ENCODE data around the gene NABP1.

Gene NABP1

DNA sequence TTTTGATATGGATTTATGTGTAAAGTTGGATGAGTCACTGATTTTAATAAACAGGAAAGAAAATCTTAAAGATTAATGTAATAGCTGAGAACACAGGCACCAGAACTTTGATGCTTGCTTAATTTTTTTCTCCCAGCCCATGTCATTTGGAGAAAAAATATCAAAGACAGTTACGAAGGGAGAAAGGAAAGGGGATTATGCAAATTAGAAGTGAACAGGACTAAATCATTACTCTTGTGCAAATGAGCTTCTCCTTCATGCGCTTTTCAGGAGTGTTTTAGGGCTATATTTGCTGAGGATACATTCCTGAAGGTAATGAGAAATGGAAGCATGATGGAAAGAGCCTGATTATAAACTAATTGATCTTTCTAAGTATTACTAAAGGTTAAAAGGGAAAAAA lies 28.9 kb downstream of the NABP1 start:
- in situ Hi-C loops (cut with HindIII; ENCODE audit: low pct_unique_long_range_greater_than_20kb, low sequenced_read_pairs): no loop called here
- DNase-seq (ENCODE audit: low read depth in 1 of 2, low spot score in 1 of 2): no peak

DNA sequence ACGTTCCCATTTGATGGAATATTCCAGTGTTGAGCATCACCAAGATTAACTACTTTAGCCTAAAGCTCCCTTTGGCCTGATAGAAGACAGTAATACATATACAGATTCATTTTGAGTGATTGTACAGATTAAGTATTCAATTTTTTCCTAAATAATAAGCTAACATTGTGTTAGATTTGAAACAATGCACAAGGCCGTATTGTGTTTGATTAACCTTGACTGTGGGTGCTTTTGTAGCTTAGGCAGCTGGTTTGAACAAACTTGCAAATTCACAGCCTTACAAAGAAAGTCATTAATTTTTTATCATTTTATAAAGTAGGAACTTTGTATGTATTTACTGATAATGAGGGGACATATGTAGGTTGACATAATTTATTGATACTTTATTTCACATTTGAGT lies 29.6 kb downstream of the NABP1 start:
- in situ Hi-C loops (cut with HindIII; ENCODE audit: low pct_unique_long_range_greater_than_20kb, low sequenced_read_pairs): no loop called here
- no peak for DNase-seq (ENCODE audit: low read depth in 1 of 2, low spot score in 1 of 2)
- TF ChIP-seq JUND (IDR thresholded peaks at IDR 0.05; ENCODE audit: low read depth): no peak

More for the DNA sequence above, 28.9 kb downstream of the NABP1 start:
- no peak for TF ChIP-seq JUND (IDR thresholded peaks at IDR 0.05; ENCODE audit: low read depth)

DNA sequence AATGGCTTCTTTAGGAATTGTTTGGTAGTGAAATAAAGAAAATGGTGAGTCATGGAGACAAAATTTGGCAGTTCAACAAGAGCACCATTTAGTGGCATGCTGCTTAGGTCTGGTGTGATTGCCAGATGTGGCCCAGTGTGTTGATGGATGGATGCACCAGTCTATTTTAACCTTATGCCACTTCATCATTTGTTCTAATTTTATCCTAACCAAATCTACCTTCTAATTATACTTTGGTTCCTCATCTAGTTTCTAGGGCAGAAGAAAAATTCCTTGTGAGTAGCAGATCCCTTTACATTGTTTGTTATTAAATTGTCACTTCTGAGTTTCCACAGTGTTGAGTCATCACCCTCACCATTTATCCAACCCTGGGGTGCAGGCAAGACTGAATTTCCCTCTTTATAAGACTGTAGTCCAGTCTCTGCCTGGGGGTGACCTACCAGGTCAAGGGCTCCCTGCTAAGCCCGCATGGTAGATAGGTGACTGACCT lies 32.5 kb downstream of the NABP1 start:
- in situ Hi-C loops (cut with HindIII; ENCODE audit: low pct_unique_long_range_greater_than_20kb, low sequenced_read_pairs): no loop called here
- DNase-seq (ENCODE audit: low read depth in 1 of 2, low spot score in 1 of 2): no peak

DNA sequence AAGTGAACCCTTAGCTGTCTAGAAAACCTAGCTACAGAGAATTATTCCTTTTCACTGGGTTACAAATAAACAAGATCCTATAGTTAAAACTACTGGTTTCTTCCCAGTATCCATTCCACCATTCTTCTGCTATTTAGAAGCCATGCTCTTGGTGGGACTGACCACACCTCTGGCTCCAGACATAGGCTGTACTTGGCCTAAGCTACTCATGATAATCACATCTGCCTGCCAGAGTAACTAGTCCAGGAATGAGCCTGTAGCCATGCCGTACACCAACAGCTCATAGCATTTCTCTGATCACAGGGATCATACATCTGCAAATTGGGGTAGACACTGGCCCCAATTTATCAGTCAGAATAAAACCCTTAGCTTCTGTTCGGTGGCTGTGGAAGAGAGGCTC lies 33.7 kb downstream of the NABP1 start:
- no peak for DNase-seq (ENCODE audit: low read depth in 1 of 2, low spot score in 1 of 2)
- in situ Hi-C loops (cut with HindIII; ENCODE audit: low pct_unique_long_range_greater_than_20kb, low sequenced_read_pairs): no loop called here
- no peak for TF ChIP-seq JUND (IDR thresholded peaks at IDR 0.05; ENCODE audit: low read depth)

More for the DNA sequence above, 32.5 kb downstream of the NABP1 start:
- TF ChIP-seq JUND (IDR thresholded peaks at IDR 0.05; ENCODE audit: low read depth): no peak

DNA sequence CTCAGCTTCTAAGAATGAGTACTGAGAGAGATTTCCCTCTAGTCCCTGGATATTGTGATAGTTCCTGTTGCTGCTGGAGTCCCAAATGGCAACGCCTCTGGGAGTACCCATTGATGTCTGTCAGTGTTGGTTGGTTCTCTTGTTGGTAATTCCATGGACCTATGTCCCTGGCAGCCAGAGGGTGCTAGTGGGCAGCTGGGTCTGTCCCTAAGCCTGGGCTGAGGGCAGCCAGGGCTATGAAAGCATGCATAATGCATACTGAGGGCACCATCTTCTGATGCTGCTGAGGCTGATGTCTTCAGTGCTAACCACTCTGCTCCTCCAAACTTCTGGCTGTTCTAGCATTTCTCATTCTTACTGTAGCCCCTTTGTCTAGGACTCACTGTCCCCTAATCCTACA lies 35.9 kb downstream of the NABP1 start:
- peak in 1 of 2 experiments; percentile 37 for DNase-seq (ENCODE audit: low read depth in 1 of 2, low spot score in 1 of 2)
- no peak for TF ChIP-seq JUND (IDR thresholded peaks at IDR 0.05; ENCODE audit: low read depth)
- in situ Hi-C loops (cut with HindIII; ENCODE audit: low pct_unique_long_range_greater_than_20kb, low sequenced_read_pairs): no loop called here

DNA sequence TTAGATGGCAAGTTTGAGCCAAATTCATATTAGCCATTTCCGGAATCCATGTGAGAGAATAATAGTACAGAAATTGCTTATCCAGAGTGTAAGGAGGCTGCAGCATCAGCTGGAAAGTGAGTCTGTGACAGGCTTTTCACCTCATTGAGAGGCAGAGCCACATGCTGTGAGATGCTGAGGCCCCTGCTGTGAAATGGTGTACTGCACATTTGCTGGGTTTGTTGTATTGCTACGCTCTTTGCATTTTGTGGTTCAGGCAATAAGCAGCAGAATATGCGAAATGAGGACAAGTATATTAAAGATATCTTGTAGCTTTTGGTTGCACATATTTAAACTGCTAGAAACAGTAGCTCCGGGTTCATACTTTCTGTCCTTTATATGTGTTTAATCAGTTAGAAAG lies 37.0 kb downstream of the NABP1 start:
- TF ChIP-seq JUND (IDR thresholded peaks at IDR 0.05; ENCODE audit: low read depth): no peak
- in situ Hi-C loops (cut with HindIII; ENCODE audit: low pct_unique_long_range_greater_than_20kb, low sequenced_read_pairs): no loop called here
- no peak for DNase-seq (ENCODE audit: low read depth in 1 of 2, low spot score in 1 of 2)

- in situ Hi-C loops (cut with HindIII; ENCODE audit: low pct_unique_long_range_greater_than_20kb, low sequenced_read_pairs): no loop called here
- no peak for DNase-seq (ENCODE audit: low read depth in 1 of 2, low spot score in 1 of 2)
- TF ChIP-seq JUND (IDR thresholded peaks at IDR 0.05; ENCODE audit: low read depth): no peak
Observed at GRCh38 chr2:191715471-191715870, 37.5 kb downstream of the NABP1 start.

DNA sequence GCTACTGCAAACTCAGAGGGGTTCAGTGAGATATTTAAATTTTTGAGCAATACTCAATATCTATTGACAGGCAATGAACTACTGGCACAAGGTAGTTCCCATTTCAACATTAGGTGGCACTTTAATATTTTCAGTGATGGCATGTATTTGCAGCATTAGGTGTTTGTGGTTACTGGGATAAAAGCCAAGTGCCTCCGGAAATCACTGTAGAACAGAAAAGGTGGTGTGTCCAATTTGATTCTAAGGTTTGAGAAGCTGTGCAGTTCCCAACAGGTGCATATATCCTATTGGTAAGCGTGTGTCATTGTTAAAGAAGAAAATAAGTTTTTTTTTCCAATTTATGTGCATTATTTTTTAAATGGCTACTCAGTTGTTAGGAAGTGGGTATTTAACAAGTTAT lies 41.3 kb downstream of the NABP1 start:
- TF ChIP-seq JUND (IDR thresholded peaks at IDR 0.05; ENCODE audit: low read depth): no peak
- in situ Hi-C loops (cut with HindIII; ENCODE audit: low pct_unique_long_range_greater_than_20kb, low sequenced_read_pairs): no loop called here
- no peak for DNase-seq (ENCODE audit: low read depth in 1 of 2, low spot score in 1 of 2)

DNA sequence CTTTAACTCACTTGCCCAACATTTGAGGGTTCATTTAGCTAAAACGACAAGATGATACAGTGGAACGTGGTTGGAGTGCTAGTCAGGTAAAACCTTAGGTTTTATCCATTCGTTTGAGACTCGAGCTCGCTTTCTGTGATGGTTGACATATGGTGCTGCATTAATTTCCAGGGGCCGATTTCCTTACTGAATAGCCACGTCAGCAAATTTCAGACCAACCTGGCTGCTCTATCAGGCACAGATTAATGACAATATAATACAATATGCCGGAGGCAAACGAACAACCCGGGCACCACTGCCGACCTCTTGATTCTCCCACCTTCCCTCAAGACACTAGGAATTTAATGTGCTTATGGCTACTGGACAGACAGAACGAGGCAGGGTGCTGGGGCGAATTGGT lies 42.0 kb downstream of the NABP1 start:
- in situ Hi-C loops (cut with HindIII; ENCODE audit: low pct_unique_long_range_greater_than_20kb, low sequenced_read_pairs): no loop called here
- TF ChIP-seq JUND (IDR thresholded peaks at IDR 0.05; ENCODE audit: low read depth): no peak
- no peak for DNase-seq (ENCODE audit: low read depth in 1 of 2, low spot score in 1 of 2)

DNA sequence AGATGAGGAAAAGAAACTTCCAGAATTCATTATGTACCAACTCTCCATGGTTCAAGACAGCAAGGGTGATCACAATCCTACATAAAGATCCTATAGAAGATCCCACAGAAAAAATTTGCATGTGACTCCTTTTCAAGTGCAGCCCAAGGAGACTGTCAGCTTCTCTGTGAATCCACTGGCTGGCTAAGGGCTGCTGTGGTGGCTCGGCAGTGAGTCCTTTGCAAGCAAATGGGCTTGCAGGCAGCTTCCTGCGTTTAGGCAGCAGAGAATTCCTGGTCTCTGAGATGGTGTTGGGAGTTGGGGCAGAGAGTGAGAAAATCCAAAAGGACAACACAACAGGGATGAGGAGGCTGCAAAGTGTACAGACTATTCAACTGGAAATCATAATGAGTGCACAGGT lies 43.4 kb downstream of the NABP1 start:
- in situ Hi-C loops (cut with HindIII; ENCODE audit: low pct_unique_long_range_greater_than_20kb, low sequenced_read_pairs): no loop called here
- DNase-seq (ENCODE audit: low read depth in 1 of 2, low spot score in 1 of 2): no peak
- no peak for TF ChIP-seq JUND (IDR thresholded peaks at IDR 0.05; ENCODE audit: low read depth)

GRCh38 chr2:191724015-191724414 lies 46.1 kb downstream of the NABP1 start:
- TF ChIP-seq JUND (IDR thresholded peaks at IDR 0.05; ENCODE audit: low read depth): no peak
- no peak for DNase-seq (ENCODE audit: low read depth in 1 of 2, low spot score in 1 of 2)
- in situ Hi-C loops (cut with HindIII; ENCODE audit: low pct_unique_long_range_greater_than_20kb, low sequenced_read_pairs): no loop called here

DNA sequence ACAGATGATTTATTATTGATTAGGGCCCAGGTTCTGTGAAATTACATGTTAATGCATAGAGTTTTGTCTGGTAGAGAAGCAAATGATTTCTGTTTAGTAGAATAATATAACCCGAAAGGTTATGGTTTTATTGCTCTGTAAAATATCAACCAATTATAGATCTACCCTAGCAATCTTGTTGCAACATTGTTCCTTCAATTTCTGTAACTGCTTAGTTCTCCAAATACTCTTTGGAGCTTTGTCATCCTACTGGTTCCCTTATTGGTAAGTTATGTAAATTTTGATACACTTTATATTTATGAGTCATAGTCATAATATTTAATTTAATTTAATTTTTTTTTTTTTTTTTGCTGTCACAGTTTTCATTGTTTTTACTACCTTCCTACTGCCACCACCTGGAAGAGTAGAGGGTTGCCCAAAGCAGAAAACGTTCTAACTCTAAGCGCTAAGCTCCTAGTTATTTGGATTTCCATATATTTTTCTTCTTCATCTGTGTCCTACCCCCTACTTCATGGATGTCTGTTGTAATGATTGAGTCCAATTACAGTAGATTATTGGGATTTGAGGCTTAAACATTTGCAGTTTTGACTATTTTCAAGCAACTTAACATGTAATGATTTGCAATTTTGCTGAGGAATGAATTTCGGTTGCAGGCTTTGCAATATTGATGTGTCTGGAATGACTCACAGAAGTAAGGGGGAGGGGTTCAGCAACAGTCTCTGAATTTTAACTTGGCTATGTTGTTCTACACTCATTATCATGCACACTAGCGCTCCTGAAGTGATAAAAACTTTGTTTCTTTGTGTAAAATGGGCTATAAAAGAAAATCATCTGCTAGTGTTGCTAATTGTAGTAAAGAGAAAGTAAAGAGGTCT lies 51.1 kb downstream of the NABP1 start:
- no peak for TF ChIP-seq JUND (IDR thresholded peaks at IDR 0.05; ENCODE audit: low read depth)
- in situ Hi-C loops (cut with HindIII; ENCODE audit: low pct_unique_long_range_greater_than_20kb, low sequenced_read_pairs): no loop called here
- DNase-seq (ENCODE audit: low read depth in 1 of 2, low spot score in 1 of 2): peak in 1 of 2 experiments; percentile 2

DNA sequence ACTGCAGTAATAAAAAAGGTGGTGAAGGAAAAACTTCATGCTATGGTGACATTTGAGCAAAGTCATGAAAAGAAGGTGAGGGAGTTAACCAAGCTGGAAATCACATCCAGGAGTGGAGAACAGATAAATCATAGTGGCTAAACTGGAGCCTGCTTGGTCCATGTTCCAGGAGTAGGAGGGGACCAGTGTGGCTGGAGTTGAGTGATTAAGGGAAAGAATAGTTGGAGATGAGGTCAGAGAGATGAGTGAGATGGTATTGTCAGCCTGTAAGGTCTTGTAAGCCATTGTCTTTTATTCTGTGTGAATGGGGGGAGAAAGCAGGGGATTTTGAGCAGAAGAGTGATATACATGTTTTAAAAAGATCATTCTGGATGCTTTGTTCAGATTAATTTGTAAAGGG lies 52.3 kb downstream of the NABP1 start:
- in situ Hi-C loops (cut with HindIII; ENCODE audit: low pct_unique_long_range_greater_than_20kb, low sequenced_read_pairs): no loop called here
- TF ChIP-seq JUND (IDR thresholded peaks at IDR 0.05; ENCODE audit: low read depth): no peak
- no peak for DNase-seq (ENCODE audit: low read depth in 1 of 2, low spot score in 1 of 2)

Data from T47D (cell line).